Activated T-helper 1 cell treated with Interleukin-2 at 50 U/mL for 16 hours (primary cell): ENCODE data around the gene SFTPB.

Source experiments
- DNase-seq: peaks from one replicate; pipeline ENCODE4 v3.0.0-alpha.2; 2020; ENCODE audit warnings: low read depth

SFTPB gene

DNA sequence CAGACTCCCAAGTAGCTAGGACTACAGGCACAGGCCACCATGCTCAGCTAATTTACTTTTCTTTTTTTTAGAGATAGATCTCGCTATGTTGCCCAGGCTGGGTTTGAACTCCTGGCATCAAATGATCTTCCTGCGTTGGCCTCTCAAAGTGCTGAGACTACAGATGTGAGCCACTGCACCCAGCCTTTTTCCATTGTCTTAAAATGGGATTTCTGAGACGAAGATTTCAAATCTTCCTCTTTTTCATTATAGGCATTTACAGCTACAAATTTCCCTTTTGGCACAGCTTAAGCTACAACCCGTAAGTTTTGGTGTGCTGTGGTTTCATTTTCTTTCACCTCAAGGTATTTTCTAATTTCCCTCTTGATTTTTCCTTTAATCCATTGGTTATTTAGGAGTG is 34.8 kb upstream of the SFTPB start:
- DNase-seq, result no peak

DNA sequence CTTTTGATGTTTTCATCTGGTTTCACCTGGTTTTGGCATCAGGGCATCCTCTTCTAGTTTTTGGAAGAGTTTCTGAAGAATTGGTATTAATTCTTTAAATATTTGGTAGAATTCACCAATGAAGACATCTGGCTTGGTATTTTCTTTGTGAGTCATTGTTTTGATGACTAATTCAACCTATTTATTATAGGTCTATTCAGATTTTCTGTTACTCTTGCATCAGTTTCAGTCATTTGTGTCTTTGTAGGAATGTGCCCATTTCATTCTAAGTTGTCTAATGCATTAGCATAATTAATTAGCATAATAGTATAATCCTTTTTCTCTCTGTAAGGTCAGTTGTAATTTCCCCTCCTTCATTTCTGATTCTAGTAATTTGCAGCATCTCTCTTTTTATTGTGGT is 34.2 kb upstream of the SFTPB start:
- DNase-seq, result no peak

DNA sequence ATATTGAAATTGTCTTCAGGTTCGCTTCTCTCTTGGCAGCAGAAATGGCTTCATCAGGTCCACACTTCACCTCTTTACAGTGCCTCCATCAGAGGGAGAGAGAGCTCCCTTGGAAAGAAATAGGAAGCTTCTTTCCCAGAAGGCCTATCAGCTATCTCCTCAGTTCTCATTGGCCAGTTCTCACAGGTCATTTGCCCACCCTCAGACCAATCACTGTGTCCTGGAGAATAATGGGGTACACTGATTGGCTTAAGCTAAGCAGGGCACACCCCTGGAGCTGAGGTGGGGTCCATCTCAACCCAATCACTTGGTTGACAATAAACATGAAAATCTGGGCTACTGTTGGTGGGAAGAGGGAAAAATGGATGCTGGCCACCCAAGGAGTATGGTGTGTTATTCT is 31.3 kb upstream of the SFTPB start:
- DNase-seq, result no peak

GRCh38 chr2:85698880-85699254 is 30.9 kb upstream of the SFTPB start:
- DNase-seq, result no peak

DNA sequence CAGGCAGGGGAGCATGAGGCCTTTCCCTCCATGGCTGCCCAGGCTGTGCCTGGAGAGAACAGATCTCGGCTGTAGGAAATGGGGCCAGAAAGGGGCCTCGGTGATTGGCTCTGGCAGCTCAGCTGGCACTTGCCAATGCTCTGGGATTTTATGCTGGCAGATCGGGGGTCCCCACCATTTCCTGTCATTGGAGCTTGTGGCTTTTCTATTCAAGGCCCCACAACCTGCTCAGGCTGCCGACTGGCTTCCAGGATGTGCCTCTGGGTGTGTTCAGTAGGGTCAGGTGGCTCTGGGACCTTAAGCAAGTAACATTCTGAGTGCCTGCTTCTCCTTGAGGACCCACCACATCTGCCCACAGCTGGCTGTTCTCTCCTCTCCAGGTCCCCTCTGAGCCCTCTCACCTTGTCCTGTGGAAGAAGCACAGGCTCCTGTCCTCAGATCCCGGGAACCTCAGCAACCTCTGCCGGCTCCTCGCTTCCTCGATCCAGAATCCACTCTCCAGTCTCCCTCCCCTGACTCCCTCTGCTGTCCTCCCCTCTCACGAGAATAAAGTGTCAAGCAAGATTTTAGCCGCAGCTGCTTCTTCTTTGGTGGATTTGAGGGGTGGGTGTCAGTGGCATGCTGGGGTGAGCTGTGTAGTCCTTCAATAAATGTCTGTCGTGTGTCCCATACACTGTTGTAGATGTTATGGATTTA is 30.3 kb upstream of the SFTPB start:
- no peak for DNase-seq

- DNase-seq, result no peak
Measured at GRCh38 chr2:85697716-85698115, 29.7 kb upstream of the SFTPB start.

DNA sequence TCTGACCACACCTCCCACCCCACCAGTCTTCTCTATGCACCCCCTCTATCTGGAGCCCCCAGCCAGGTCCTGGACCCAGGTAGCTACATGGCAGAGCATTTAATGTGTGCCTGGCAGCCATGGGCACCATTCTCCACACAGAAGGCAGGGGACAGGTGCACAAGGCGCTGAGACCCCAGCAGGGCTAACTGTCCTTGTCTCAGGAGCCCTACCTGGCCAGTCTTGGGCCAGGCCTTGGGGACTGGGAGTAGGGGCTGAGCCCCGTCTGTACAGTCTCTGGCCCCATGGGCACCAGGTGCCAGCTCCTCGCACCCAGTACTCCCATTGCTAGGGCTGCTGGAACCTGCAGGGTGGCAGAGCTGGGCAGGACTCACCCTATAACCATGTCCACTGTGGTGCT is 29.1 kb upstream of the SFTPB start:
- DNase-seq, result no peak

DNA sequence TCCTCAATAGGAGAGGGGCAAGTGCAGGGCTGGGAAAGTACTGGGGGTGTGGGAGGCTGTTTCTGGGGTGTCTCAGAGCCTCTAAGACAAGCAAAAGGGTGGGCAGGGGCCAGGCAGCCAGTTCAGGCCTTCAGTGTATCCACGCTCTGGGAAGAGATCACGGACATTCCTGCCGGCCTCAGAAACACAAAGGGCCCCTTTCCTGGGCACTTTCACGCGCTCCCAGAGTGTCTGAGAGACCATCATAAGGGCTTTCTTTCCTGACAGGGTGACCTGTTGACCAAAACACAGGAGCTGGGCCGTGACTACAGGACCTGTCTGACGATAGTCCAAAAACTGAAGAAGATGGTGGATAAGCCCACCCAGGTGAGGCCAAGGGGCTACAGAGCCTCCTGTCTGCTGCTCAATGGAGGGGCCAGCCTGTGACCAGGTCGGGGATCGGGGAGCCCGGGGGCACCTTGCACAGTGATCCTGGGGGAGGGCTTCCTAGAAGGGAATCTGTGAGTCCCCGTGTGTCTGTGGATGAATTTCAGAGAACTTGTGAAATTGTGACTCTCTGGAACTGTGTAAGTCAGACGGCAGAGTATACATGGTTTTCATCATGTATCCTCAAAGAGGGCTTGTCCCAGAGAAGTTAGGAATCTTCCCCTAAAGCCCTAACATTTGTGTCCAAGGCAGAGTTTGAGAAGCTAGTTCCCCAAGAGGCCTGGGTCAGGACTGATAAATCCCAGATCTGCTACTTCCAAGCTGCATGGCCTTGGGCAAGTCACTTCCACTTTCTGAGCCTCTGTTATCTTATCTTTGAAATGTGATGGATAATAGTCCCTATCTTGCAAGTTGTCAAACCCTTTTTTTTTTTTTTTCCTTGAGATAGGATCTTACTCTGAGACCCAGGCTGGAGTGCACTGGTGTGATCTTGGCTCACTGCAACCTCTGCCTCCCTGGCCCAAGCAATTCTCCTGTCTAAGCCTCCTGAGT is 28.0 kb upstream of the SFTPB start:
- DNase-seq, result no peak

- no peak for DNase-seq
Measured at GRCh38 chr2:85695121-85695520, 27.1 kb upstream of the SFTPB start.

GRCh38 chr2:85694052-85695025 is 26.3 kb upstream of the SFTPB start, which contains the start of gene GNLY:
Gene GNLY (plus strand): TSS chr2:85694358. CDS start chr2:85694419, 61 bp downstream.
- no peak for DNase-seq

DNA sequence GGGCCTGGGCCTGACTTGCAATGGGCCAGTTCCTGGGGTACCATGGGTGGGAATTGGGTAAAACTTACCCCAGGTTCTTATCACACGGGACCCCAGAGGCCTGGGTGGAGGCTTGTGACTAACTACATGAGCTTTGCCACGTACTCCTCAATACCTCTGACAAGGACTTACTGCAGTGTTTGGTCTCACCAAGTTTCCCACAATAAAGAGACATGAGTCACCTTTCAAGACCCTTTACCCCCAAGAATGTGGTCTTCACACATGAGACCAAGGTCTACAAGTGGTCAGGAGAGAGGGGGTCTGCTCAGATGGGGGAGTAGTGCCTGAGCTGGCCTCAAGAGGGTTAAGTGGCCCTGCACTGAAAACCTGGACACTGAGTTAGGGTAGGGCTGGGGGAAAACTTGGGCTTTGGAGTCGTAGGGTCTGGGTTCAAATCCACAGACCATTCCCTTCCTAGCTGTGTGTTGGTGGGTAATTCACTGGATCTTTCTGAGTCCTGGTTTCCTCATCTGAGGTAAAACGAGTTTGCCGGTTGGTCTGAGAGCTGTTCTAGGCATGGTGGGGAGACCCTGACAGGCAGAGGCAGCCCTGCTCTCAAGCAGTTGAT is 24.1 kb upstream of the SFTPB start:
- DNase-seq, result no peak

- no peak for DNase-seq
Measured at GRCh38 chr2:85690932-85691331, 22.9 kb upstream of the SFTPB start.

GRCh38 chr2:85684806-85685205 is 16.8 kb upstream of the SFTPB start:
- DNase-seq, result no peak

GRCh38 chr2:85684380-85684779 is 16.4 kb upstream of the SFTPB start:
- no peak for DNase-seq

DNA sequence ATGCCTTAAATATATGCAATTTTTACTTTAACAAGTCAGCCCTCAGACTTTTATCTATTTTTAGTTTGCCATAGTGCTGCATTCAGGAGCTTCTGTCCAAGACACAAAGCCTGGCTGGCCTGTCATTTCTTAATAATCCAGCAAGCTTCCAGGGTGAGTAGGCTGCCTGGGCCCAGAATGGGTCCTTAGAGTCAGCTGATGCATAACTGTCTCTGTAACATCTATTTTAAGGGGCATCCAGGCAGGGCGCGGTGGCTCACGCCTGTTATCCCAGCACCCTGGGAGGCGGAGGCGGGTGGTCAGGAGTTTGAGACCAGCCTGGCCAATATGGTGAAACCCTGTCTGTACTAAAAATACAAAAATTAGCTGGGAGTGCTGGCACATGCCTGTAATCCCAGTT is 14.4 kb upstream of the SFTPB start:
- DNase-seq, result no peak

DNA sequence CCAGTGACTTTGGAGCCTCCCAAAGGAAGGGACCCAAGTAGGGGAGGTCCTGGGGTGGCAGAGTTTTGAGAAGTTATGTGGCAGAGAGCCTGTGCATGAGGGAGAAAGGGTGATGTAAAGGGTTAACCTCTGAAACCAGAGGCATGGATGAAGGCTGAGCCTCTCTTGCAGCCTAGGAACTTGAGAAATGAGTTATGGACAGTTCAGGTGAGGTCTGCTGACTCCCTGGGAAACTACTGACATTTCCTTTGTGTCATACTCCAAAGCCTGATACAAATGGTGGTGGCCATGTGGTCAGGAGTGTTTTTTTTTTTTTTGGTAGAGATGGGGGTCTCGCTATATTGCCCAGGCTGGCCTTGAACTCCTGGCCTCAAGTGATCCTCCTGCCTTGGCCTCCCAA is 13.8 kb upstream of the SFTPB start:
- DNase-seq, result no peak

DNA sequence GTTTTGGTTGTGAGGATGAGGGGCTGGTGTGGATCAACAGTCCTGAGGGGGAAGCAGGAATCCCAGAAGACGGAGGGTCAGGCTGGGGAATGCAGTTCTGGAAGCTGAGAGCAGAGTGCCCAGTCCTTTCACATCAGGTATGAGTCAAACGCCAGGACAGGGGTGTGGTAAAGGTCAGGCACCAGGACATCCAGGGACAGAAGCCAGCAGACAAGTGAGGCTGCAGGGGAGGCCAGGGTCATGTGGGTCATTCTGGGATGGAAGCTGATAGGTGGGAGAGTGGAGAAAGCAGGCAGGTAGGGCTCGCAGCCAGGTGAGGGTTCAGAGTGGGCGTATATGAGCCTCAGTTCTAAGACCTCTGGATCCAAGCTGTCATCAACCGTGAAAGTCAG is 13.4 kb upstream of the SFTPB start:
- DNase-seq, result no peak

- DNase-seq, result no peak
Measured at GRCh38 chr2:85680707-85681371, 12.8 kb upstream of the SFTPB start.

GRCh38 chr2:85678794-85679672 is 11.0 kb upstream of the SFTPB start:
- DNase-seq, result peak; percentile 58

DNA sequence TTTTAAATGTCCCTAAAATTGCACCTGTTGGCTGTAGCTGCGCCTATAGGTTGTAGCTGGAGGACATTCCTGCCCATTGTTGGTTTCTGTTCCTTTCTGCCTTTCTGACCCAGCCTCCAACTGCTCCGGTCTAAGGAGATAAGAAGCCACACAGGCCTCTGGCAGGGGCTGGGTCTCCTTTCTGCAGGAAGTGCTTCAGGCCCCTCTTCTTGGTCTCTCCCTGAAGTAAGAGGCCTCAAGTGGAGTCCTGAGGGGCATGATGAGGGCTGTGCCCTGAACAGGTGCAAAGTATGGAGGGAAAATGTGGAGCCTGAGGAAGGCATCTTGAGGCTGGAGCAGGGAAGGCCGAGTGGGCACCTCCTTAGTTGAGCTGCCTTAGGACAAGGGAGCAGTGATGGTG is 10.4 kb upstream of the SFTPB start:
- DNase-seq, result no peak
